Activated naive CD4-positive, alpha-beta T cell treated with anti-CD3 and anti-CD28 coated beads for 36 hours (primary cell): ENCODE results near the gene KCNJ9. TPM values are rescaled to one million over a fixed set of nuclear protein-coding genes. Genes with fewer than 3 reads are reported as not detected.
A peak's percentile ranks its signal among the peaks of the same experiment; 100 is the strongest.
"Not testable (repeated sequence)": the region's sequence is repeated elsewhere in the genome, so short reads cannot be mapped to it uniquely, and the experiment has no call there.

Experiments
- CTCF ChIA-PET: fragments of 350-600 bp; sonication (Branson Sonifier 250); formaldehyde crosslinking; loops from one replicate; lab custom pipeline; 2021; ENCODE audit warnings: antibody characterized with exemption; lab: Charles Lee
- DNase-seq: peaks from one replicate; pipeline ENCODE4 v3.0.0-alpha.2; 2020
- H3K27ac Mint-ChIP-seq: one replicate; pipeline ENCODE4 v1.8.0; 2021; ENCODE audit warnings: mild to moderate bottlenecking, mixed read lengths
- H3K27me3 Mint-ChIP-seq: one replicate; pipeline ENCODE4 v1.8.0; 2021; ENCODE audit warnings: low read depth, mixed read lengths
- H3K36me3 Mint-ChIP-seq: one replicate; pipeline ENCODE4 v1.8.0; 2021; ENCODE audit warnings: low read depth, mixed read lengths
- H3K4me1 Mint-ChIP-seq: one replicate; pipeline ENCODE4 v1.8.0; 2021; ENCODE audit warnings: low read depth, mixed read lengths
- H3K4me3 Mint-ChIP-seq: one replicate; pipeline ENCODE4 v1.8.0; 2021; ENCODE audit warnings: mild to moderate bottlenecking, moderate library complexity, mixed read lengths
- H3K9me3 Mint-ChIP-seq: one replicate; pipeline ENCODE4 v1.8.0; 2021; ENCODE audit warnings: mixed read lengths
- intact Hi-C: fragments of 100-400 bp; cut with micrococcal nuclease; formaldehyde crosslinking; loops from one replicate; pipeline ENCODE4 v1.15.1; 2023
- total RNA-seq, 2 experiments: library from RNA; stranded (reverse); gene quantifications; one replicate each; pipeline ENCODE4 v1.2.3, GENCODE V29; 2021

Gene KCNJ9
- not detected for total RNA-seq

DNA sequence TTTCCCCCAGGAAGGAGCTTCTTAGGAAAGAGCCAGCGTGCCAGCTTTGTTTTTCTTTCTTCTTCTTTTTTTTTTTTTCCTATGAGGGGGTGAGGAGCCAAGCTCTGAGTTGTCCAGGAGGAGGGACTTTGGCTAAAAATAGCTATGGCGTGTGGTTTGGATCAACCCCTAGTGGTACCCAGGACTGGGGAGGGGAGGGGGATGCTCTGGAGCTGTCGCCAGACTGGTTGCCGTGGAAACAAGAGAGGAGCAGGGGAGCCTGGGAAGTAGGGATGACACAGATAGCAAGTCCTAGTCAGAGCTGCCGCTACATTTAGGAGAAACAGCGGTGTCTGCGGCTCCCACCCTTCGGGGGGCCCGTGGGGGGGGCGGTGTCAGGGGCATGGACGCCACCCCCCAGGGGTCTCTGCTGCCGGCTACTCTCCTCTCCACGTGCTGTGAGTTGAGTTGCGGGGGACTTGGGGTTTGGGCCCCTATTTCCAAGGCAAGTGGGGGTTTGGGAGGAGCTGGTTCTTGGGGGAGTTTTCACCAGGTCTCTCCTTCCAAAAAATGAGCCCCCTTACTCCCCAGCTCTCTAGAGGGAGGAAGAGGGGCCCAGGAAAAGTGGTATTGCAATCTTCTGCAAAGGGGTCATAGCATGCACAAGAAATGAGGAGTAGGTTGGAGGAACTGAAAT lies at the start of gene KCNJ9:
KCNJ9 (plus strand) TSS at position 278 of the 676 bp plus-strand sequence. CDS start 2,493 bp downstream, outside the sequence.
- H3K4me3 Mint-ChIP-seq, result no peak within 1 kb of the TSS
- H3K27me3 Mint-ChIP-seq, result peaks cover 40% of the 10 kb centered on the region
- H3K4me1 Mint-ChIP-seq, result peaks cover 5% of the 10 kb centered on the region
- no peaks in the 10 kb centered on the region for H3K9me3 Mint-ChIP-seq
- intact Hi-C loops, result loop anchor here (5.0 kb wide), 1 partner anchor 284 kb away; no protein-coding TSS in a partner anchor
- no peak within 1 kb of the TSS for H3K27ac Mint-ChIP-seq
- CTCF ChIA-PET, result interaction anchor here (0.9 to 21.7 kb wide), 9 partner anchors 11 to 145 kb away, joined by 3 to 565 read pairs (median 3); partner anchors contain the start of genes KCNJ10 and PIGM
- DNase-seq, result no peak
- H3K36me3 Mint-ChIP-seq, result no peaks in the 10 kb centered on the region

- intact Hi-C loops, result loop anchor here (1.0 to 5.0 kb wide), 2 partner anchors 230 to 252 kb away; partner anchors contain the start of genes DCAF8 and DUSP23
- H3K4me1 Mint-ChIP-seq, result peaks cover 25% of the 10 kb centered on the region
- H3K4me3 Mint-ChIP-seq, result peak overlapping the region; percentile 93
- DNase-seq, result peak; percentile 27
- H3K27ac Mint-ChIP-seq, result peak overlapping the region; percentile 87
- H3K27me3 Mint-ChIP-seq, result no peaks in the 10 kb centered on the region
- no peaks in the 10 kb centered on the region for H3K9me3 Mint-ChIP-seq
- H3K36me3 Mint-ChIP-seq, result peaks cover 3% of the 10 kb centered on the region
- CTCF ChIA-PET, result interaction anchor here (0.5 to 5.8 kb wide), 10 partner anchors 9 to 97 kb away, joined by 3 to 45 read pairs (median 5); partner anchors contain the start of gene KCNJ9
Observed at GRCh38 chr1:160032165-160032820, 49.0 kb upstream of the KCNJ9 start.

DNA sequence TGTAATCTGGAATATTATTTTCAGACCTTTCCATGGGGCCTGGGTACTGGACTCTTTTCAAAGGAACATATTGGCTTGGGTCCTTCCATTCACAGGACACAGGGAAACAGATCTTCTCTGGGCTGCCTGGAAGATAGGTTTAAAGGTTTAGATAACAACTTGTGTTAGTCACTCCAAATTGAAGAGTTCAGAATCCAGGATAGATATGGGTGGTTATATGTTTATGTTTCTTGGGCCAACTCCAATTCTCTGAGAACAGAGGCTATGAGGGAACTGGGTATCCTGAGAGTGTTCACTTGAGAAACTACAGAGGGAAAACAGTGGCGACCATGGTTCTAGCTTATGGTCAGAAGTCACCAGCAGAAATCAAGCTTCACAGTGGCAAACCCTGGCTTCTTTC lies 40.9 kb upstream of the KCNJ9 start:
- intact Hi-C loops, result no loop called here
- no peak for DNase-seq
- CTCF ChIA-PET, result interaction anchor here (1.0 to 29.2 kb wide), 3 partner anchors 10 to 40 kb away, joined by 3 to 565 read pairs (median 3); partner anchors contain the start of genes KCNJ10 and KCNJ9
- H3K4me3 Mint-ChIP-seq, result no peak overlapping the region
- no peaks in the 10 kb centered on the region for H3K4me1 Mint-ChIP-seq
- peaks cover under 1% of the 10 kb centered on the region for H3K27me3 Mint-ChIP-seq
- no peaks in the 10 kb centered on the region for H3K9me3 Mint-ChIP-seq
- H3K27ac Mint-ChIP-seq, result no peak overlapping the region
- no peaks in the 10 kb centered on the region for H3K36me3 Mint-ChIP-seq

- CTCF ChIA-PET, result interaction anchor here (0.7 to 29.2 kb wide), 3 partner anchors 8 to 37 kb away, joined by 3 to 565 read pairs (median 5); partner anchors contain the start of genes KCNJ10 and KCNJ9
- intact Hi-C loops, result no loop called here
- peaks cover 4% of the 10 kb centered on the region for H3K27me3 Mint-ChIP-seq
- no peak for DNase-seq
- H3K9me3 Mint-ChIP-seq, result no peaks in the 10 kb centered on the region
- no peak overlapping the region for H3K27ac Mint-ChIP-seq
- peaks cover 9% of the 10 kb centered on the region for H3K4me1 Mint-ChIP-seq
- no peaks in the 10 kb centered on the region for H3K36me3 Mint-ChIP-seq
- H3K4me3 Mint-ChIP-seq, result no peak overlapping the region
Observed at GRCh38 chr1:160043543-160043942, 37.8 kb upstream of the KCNJ9 start.

GRCh38 chr1:160045653-160046052 lies 35.7 kb upstream of the KCNJ9 start:
- Mint-ChIP-seq H3K27ac (no peak overlapping the region), H3K36me3 (no peaks in the 10 kb centered on the region), H3K4me1 (peaks cover 9% of the 10 kb centered on the region), H3K4me3 (no peak overlapping the region), H3K9me3 (no peaks in the 10 kb centered on the region), H3K27me3 (peaks cover 4% of the 10 kb centered on the region)
- DNase-seq, result no peak
- intact Hi-C loops, result loop anchor here (1.0 kb wide), 2 partner anchors 33 to 39 kb away; no protein-coding TSS in a partner anchor
- CTCF ChIA-PET, result interaction anchor here (0.8 to 29.2 kb wide), 17 partner anchors 9 to 246 kb away, joined by 3 to 565 read pairs (median 7); partner anchors contain the start of genes KCNJ10, KCNJ9 and PIGM

- Mint-ChIP-seq H3K27me3 (peaks cover 4% of the 10 kb centered on the region), H3K4me1 (peaks cover 9% of the 10 kb centered on the region), H3K9me3 (no peaks in the 10 kb centered on the region), H3K4me3 (peak overlapping the region; percentile 45), H3K27ac (no peak overlapping the region), H3K36me3 (no peaks in the 10 kb centered on the region)
- CTCF ChIA-PET, result interaction anchor here (0.7 to 29.2 kb wide), 25 partner anchors 8 to 329 kb away, joined by 3 to 565 read pairs (median 5); partner anchors contain the start of genes KCNJ10, KCNJ9, PIGM and TAGLN2
- DNase-seq, result peak; percentile 56
- intact Hi-C loops, result loop anchor here (1.0 kb wide), 2 partner anchors 32 to 38 kb away; no protein-coding TSS in a partner anchor
Observed at GRCh38 chr1:160046494-160047110, 34.7 kb upstream of the KCNJ9 start.

DNA sequence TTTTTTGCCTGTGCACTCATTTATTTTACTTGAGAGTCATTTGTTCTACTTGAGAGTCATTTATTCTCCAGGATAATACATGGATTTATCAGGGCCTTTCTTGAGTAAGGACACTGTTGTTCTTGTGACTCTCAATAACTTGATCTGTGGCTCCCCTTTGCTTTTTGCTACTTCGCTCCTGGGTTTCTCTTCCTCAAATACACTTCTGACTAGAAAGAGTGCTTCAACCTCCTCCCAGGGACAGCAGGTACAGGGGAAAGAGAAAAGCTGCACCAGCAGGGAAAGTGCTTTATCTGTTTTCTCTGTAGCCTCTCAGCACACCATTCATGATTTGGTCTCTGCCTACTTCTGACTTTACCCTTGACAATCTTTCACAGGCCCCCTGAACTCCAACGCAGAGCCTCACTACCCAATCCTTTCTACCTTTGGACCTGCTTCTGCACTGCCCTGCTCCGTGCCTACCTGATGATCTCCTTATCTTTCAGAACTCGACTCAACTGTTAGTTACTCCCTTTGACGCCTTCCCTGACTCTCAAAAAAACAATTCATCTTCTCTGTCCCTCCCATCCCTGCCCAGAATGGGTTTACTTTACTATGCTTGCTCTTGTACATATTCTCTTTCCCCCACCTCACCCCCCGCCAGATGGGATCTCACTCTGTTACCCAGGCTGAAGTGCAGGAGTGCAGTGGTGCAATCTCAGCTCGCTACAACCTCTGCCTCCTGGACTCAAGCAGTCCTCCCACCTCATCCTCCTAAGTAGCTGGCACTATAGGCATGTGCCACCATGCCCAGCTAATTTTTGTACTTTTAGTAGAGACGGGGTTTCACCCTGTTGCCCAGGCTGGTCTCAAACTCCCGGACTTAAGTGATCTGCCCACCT lies 34.0 kb upstream of the KCNJ9 start:
- Mint-ChIP-seq H3K27me3 (peaks cover 4% of the 10 kb centered on the region), H3K27ac (no peak overlapping the region), H3K4me3 (peak overlapping the region; percentile 45), H3K4me1 (peaks cover 9% of the 10 kb centered on the region), H3K36me3 (no peaks in the 10 kb centered on the region), H3K9me3 (no peaks in the 10 kb centered on the region)
- intact Hi-C loops, result no loop called here
- CTCF ChIA-PET, result interaction anchor here (0.7 to 29.2 kb wide), 17 partner anchors 7 to 170 kb away, joined by 3 to 565 read pairs (median 7); partner anchors contain the start of genes KCNJ10, KCNJ9, PIGM and TAGLN2
- DNase-seq, result no peak

DNA sequence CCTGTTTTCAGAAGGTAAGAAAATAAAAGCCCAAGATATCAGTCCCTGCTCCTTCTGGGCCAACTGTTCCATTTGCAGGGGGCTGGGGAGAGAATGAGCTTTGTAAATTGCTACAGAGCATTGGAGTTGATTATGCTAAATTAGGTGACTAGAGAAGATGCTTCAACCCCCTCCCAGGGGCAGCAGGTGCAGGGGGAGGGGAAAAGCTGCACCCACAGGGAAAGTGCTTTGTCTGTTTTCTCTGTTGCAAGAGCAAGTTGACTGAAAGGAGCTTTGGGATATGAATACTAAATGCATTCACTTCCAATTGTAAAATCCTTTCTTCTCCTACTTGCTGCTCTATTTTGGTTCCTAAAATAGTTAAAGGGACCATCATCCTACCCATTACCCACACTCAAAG lies 33.0 kb upstream of the KCNJ9 start:
- Mint-ChIP-seq H3K9me3 (no peaks in the 10 kb centered on the region), H3K27ac (no peak overlapping the region), H3K4me3 (no peak overlapping the region), H3K27me3 (peaks cover 4% of the 10 kb centered on the region), H3K4me1 (peaks cover 9% of the 10 kb centered on the region), H3K36me3 (no peaks in the 10 kb centered on the region)
- intact Hi-C loops, result no loop called here
- no peak for DNase-seq
- CTCF ChIA-PET, result interaction anchor here (3.7 to 29.2 kb wide), 2 partner anchors 19 to 32 kb away, joined by 19 to 565 read pairs; partner anchors contain the start of genes KCNJ10 and KCNJ9

DNA sequence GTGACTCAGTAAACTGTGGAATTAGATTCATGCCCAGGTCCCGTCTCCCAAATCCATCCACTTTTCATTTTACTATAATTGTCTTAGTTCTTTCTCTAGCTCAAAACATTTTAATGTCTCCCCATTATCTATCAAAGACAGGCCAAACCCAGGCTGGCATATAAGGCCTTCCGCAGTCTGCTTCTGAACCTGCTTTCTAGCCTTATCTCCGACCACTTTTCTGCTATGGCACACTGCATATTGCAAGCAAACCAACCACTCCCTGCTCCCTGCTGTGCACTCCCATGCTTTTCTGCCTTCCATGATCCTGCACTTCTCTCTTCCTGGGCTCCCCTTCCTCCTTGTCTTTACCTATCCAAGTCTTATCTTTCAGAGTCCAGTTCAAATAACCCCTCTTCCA lies 32.2 kb upstream of the KCNJ9 start:
- no peak overlapping the region for H3K4me3 Mint-ChIP-seq
- H3K27ac Mint-ChIP-seq, result no peak overlapping the region
- no peaks in the 10 kb centered on the region for H3K9me3 Mint-ChIP-seq
- H3K36me3 Mint-ChIP-seq, result no peaks in the 10 kb centered on the region
- H3K27me3 Mint-ChIP-seq, result peaks cover 4% of the 10 kb centered on the region
- no peak for DNase-seq
- CTCF ChIA-PET, result interaction anchor here (3.7 to 29.2 kb wide), 2 partner anchors 18 to 31 kb away, joined by 19 to 565 read pairs; partner anchors contain the start of genes KCNJ10 and KCNJ9
- intact Hi-C loops, result no loop called here
- peaks cover 9% of the 10 kb centered on the region for H3K4me1 Mint-ChIP-seq

DNA sequence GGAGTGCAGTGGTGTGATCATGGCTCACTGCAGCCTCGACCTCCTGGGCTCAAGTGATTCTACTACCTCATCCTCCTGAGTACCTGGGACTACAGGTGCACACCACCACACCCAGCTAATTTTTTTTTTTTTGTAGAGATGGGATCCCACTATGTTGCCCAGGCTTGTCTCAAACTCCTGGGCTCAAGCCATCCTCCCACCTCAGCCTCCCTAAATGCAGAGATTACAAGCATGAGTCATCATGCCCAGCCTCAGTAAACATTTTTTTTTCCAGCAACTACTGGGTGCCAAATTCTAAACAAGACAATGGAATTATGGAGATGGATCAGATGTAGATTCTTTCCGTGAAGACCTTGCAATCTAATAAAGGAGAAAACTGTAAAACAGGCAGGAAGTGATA lies 31.2 kb upstream of the KCNJ9 start:
- intact Hi-C loops, H3K27ac Mint-ChIP-seq, H3K36me3 Mint-ChIP-seq, H3K27me3 Mint-ChIP-seq, H3K4me1 Mint-ChIP-seq, H3K9me3 Mint-ChIP-seq, H3K4me3 Mint-ChIP-seq, DNase-seq: not testable (repeated sequence)
- CTCF ChIA-PET, result interaction anchor here (1.0 to 29.2 kb wide), 2 partner anchors 30 to 41 kb away, joined by 3 to 565 read pairs; partner anchors contain the start of genes KCNJ10 and KCNJ9

DNA sequence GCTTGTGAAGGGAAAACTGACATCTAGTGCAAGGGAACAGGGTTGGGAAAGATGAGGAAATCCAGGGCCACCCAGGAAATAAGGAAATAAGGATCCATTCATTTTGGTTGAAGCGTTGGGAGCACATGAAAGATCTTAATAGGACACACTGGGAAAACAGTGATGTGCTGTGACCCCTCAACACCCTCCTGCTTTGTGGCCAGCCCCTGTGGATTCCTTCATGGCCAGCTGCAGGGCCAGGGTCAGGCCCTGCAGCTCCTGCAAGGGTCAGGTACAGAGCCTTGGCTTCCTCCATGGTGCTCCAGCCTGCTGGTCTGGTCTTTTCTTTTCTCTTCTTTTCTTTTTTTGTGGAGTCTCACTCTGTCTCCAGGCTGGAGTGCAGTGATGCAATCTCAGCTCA lies 30.7 kb upstream of the KCNJ9 start:
- CTCF ChIA-PET, result interaction anchor here (1.0 to 29.2 kb wide), 2 partner anchors 30 to 42 kb away, joined by 3 to 565 read pairs; partner anchors contain the start of genes KCNJ10 and KCNJ9
- Mint-ChIP-seq H3K36me3 (no peaks in the 10 kb centered on the region), H3K4me1 (peaks cover 9% of the 10 kb centered on the region), H3K27me3 (peaks cover 2% of the 10 kb centered on the region), H3K27ac (no peak overlapping the region), H3K9me3 (no peaks in the 10 kb centered on the region), H3K4me3 (no peak overlapping the region)
- intact Hi-C loops, result no loop called here
- DNase-seq, result no peak
